ENCODE data around the gene TIMM22.

TIMM22 gene

GRCh38 chr17:1010086-1010450 is 13.1 kb downstream of the TIMM22 start:
- in situ Hi-C loops (cut with HindIII; ENCODE audit: low pct_ligation_motif_present, low pct_unique_long_range_greater_than_20kb, low sequenced_read_pairs) = no loop called here
- DNase-seq = no peak

GRCh38 chr17:1010586-1010985 is 13.7 kb downstream of the TIMM22 start:
- DNase-seq = no peak
- in situ Hi-C loops (cut with HindIII; ENCODE audit: low pct_ligation_motif_present, low pct_unique_long_range_greater_than_20kb, low sequenced_read_pairs) = no loop called here

GRCh38 chr17:1011138-1011537 is 14.2 kb downstream of the TIMM22 start:
- DNase-seq = no peak
- in situ Hi-C loops (cut with HindIII; ENCODE audit: low pct_ligation_motif_present, low pct_unique_long_range_greater_than_20kb, low sequenced_read_pairs) = no loop called here

- DNase-seq = no peak
- in situ Hi-C loops (cut with HindIII; ENCODE audit: low pct_ligation_motif_present, low pct_unique_long_range_greater_than_20kb, low sequenced_read_pairs) = no loop called here
Measured at GRCh38 chr17:1011760-1012735, 15.1 kb downstream of the TIMM22 start.

- in situ Hi-C loops (cut with HindIII; ENCODE audit: low pct_ligation_motif_present, low pct_unique_long_range_greater_than_20kb, low sequenced_read_pairs) = no loop called here
- no peak for DNase-seq
Measured at GRCh38 chr17:1012823-1013728, 16.1 kb downstream of the TIMM22 start.

- no peak for DNase-seq
- in situ Hi-C loops (cut with HindIII; ENCODE audit: low pct_ligation_motif_present, low pct_unique_long_range_greater_than_20kb, low sequenced_read_pairs) = no loop called here
Measured at GRCh38 chr17:1013729-1014090, 16.8 kb downstream of the TIMM22 start.

GRCh38 chr17:1018547-1018946 is 21.6 kb downstream of the TIMM22 start:
- no peak for DNase-seq
- in situ Hi-C loops (cut with HindIII; ENCODE audit: low pct_ligation_motif_present, low pct_unique_long_range_greater_than_20kb, low sequenced_read_pairs) = no loop called here

GRCh38 chr17:1019451-1019850 is 22.5 kb downstream of the TIMM22 start:
- in situ Hi-C loops (cut with HindIII; ENCODE audit: low pct_ligation_motif_present, low pct_unique_long_range_greater_than_20kb, low sequenced_read_pairs) = no loop called here

GRCh38 chr17:1021147-1021546 is 24.2 kb downstream of the TIMM22 start:
- in situ Hi-C loops (cut with HindIII; ENCODE audit: low pct_ligation_motif_present, low pct_unique_long_range_greater_than_20kb, low sequenced_read_pairs) = no loop called here
- no peak for DNase-seq

More at GRCh38 chr17:1019451-1019850, 22.5 kb downstream of the TIMM22 start:
- no peak for DNase-seq

- in situ Hi-C loops (cut with HindIII; ENCODE audit: low pct_ligation_motif_present, low pct_unique_long_range_greater_than_20kb, low sequenced_read_pairs) = no loop called here
- DNase-seq = no peak
Measured at GRCh38 chr17:1022278-1023024, 25.5 kb downstream of the TIMM22 start.

GRCh38 chr17:1024076-1024475 is 27.1 kb downstream of the TIMM22 start:
- no peak for DNase-seq
- in situ Hi-C loops (cut with HindIII; ENCODE audit: low pct_ligation_motif_present, low pct_unique_long_range_greater_than_20kb, low sequenced_read_pairs) = no loop called here

GRCh38 chr17:1025733-1026598 is 29.0 kb downstream of the TIMM22 start:
- in situ Hi-C loops (cut with HindIII; ENCODE audit: low pct_ligation_motif_present, low pct_unique_long_range_greater_than_20kb, low sequenced_read_pairs) = no loop called here
- DNase-seq = no peak

GRCh38 chr17:1026599-1026975 is 29.7 kb downstream of the TIMM22 start:
- in situ Hi-C loops (cut with HindIII; ENCODE audit: low pct_ligation_motif_present, low pct_unique_long_range_greater_than_20kb, low sequenced_read_pairs) = no loop called here
- no peak for DNase-seq

- no peak for DNase-seq
- in situ Hi-C loops (cut with HindIII; ENCODE audit: low pct_ligation_motif_present, low pct_unique_long_range_greater_than_20kb, low sequenced_read_pairs) = no loop called here
Measured at GRCh38 chr17:1027044-1027443, 30.1 kb downstream of the TIMM22 start.

- no peak for DNase-seq
- in situ Hi-C loops (cut with HindIII; ENCODE audit: low pct_ligation_motif_present, low pct_unique_long_range_greater_than_20kb, low sequenced_read_pairs) = no loop called here
Measured at GRCh38 chr17:1029196-1029921, 32.4 kb downstream of the TIMM22 start.

GRCh38 chr17:1029922-1030644 is 33.2 kb downstream of the TIMM22 start:
- in situ Hi-C loops (cut with HindIII; ENCODE audit: low pct_ligation_motif_present, low pct_unique_long_range_greater_than_20kb, low sequenced_read_pairs) = no loop called here
- DNase-seq = no peak

Measured in ACHN (cell line).